Liver (tissue), 2 donors: Measurements from ENCODE around the gene MSL1.

ENCODE experiments used
- JUND ChIP-seq, 2 donors: IDR thresholded peaks; 2 replicates each; pipeline ENCODE4 v1.6.1; 2016; ENCODE audit warnings: antibody characterized with exemption in 2 of 2
- RAD21 ChIP-seq, 2 donors: IDR thresholded peaks; 2 replicates each; pipeline ENCODE4 v1.6.1; 2016; ENCODE audit warnings: antibody characterized with exemption in 2 of 2, mild to moderate bottlenecking in 2 of 2
- TAF1 ChIP-seq: conservative IDR thresholded peaks from 2 replicates; pipeline ENCODE4 v1.6.1; 2016; ENCODE audit warnings: antibody characterized with exemption, mild to moderate bottlenecking
- donor health status: healthy.

DNA sequence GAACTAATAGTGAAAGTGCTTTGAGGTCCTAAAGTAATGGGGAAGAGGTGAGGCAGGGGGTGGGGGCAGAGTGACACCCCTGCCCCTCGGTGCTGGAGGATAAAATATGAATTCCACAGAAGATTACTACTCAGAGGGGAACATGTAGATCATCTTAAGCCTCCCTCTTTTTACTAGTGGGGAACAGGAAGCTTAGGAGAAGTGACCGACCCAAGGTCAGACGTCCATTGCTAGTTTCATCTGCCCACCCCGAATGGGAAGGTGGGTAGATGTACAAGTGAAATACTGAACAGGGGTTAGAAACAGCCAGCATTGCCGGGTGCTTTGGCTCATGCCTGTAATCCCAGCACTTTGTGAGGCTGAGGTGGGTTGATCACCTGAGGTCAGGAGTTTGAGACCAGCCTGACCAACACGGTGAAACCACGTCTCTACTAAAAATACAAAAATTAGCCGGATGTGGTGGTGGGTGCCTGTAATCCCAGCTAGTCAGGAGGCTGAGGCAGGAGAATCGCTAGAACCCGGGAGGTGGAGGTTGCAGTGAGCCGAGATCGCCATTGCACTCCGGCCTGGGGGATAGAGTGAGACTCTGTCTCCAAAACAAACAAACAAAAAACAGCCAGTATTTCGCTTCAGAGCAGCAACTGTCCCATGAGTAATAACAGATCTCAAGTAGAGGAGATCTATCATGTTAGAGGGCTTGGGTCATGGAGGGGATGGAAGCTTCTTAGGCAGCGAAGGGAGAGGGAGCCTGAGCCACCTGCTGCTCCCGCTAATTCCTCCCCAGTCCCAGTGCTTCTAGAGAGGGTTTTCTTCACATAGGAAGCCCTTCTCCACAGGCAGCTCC, 20.2 kb upstream of the MSL1 start:
- TF ChIP-seq JUND (IDR thresholded peaks at IDR 0.05): no peak
- TF ChIP-seq TAF1: no peak
- TF ChIP-seq RAD21 (IDR thresholded peaks at IDR 0.05): no peak
